HEK293T (cell line): ENCODE results near the gene CCDC195.

Experiments used
- CTCF ChIA-PET: fragments of 350-600 bp; formaldehyde crosslinking; extraction: SDS; loops from one replicate; lab custom pipeline; 2021; ENCODE audit warnings: antibody characterized with exemption, inconsistent platforms; lab: Yijun Ruan, JAX
- POLR2A ChIA-PET: fragments of 350-600 bp; formaldehyde crosslinking; extraction: SDS; loops from one replicate; lab custom pipeline; 2020; ENCODE audit warnings: antibody characterized with exemption, inconsistent platforms; lab: Yijun Ruan, JAX
- DNase-seq: peaks from one replicate; pipeline ENCODE4 v3.0.0; 2012; ENCODE audit warnings: mixed read lengths; ENCODE audit errors: extremely low spot score
- ARNT ChIP-seq: fragments of 450-650 bp; IDR thresholded peaks from 2 replicates; pipeline ENCODE4 v1.6.1; 2017; ENCODE audit warnings: mild to moderate bottlenecking
- BHLHE40 ChIP-seq: fragments of 450-650 bp; IDR thresholded peaks from 2 replicates; pipeline ENCODE4 v1.6.1; 2016; ENCODE audit warnings: mild to moderate bottlenecking, moderate library complexity, borderline replicate concordance
- CTBP1 ChIP-seq: fragments of 450-650 bp; IDR thresholded peaks from 2 replicates; pipeline ENCODE4 v1.6.1; 2016; ENCODE audit warnings: borderline replicate concordance
- ELF4 ChIP-seq: fragments of 450-650 bp; IDR thresholded peaks from 2 replicates; pipeline ENCODE4 v1.6.1; 2017; ENCODE audit warnings: antibody characterized with exemption
- FOXA1 ChIP-seq: fragments of 450-650 bp; IDR thresholded peaks from 2 replicates; pipeline ENCODE4 v1.6.1; 2016; ENCODE audit warnings: mild to moderate bottlenecking
- FOXK2 ChIP-seq: fragments of 450-650 bp; IDR thresholded peaks from 2 replicates; pipeline ENCODE4 v1.6.1; 2016; ENCODE audit warnings: mild to moderate bottlenecking
- FOXM1 ChIP-seq: fragments of 450-650 bp; IDR thresholded peaks from 2 replicates; pipeline ENCODE4 v1.6.1; 2017; ENCODE audit warnings: mild to moderate bottlenecking, borderline replicate concordance
- HDGF ChIP-seq: fragments of 450-650 bp; IDR thresholded peaks from 2 replicates; pipeline ENCODE4 v1.6.1; 2017; ENCODE audit warnings: antibody characterized with exemption, borderline replicate concordance
- L3MBTL2 ChIP-seq: fragments of 450-650 bp; conservative IDR thresholded peaks from 2 replicates; pipeline ENCODE4 v1.6.1; 2016; ENCODE audit warnings: mild to moderate bottlenecking
- LEF1 ChIP-seq: fragments of 450-650 bp; IDR thresholded peaks from 2 replicates; pipeline ENCODE4 v1.6.1; 2017; ENCODE audit warnings: mild to moderate bottlenecking, borderline replicate concordance
- NFRKB ChIP-seq: fragments of 450-650 bp; IDR thresholded peaks from 2 replicates; pipeline ENCODE4 v1.6.1; 2016; ENCODE audit warnings: mild to moderate bottlenecking, moderate library complexity
- PKNOX1 ChIP-seq: fragments of 450-650 bp; IDR thresholded peaks from 2 replicates; pipeline ENCODE4 v1.6.1; 2016
- SP1 ChIP-seq: fragments of 450-650 bp; IDR thresholded peaks from 2 replicates; pipeline ENCODE4 v1.6.1; 2017
- SUZ12 ChIP-seq: fragments of 450-650 bp; IDR thresholded peaks from 2 replicates; pipeline ENCODE4 v1.6.1; 2016; ENCODE audit warnings: mild to moderate bottlenecking
- TARDBP ChIP-seq: fragments of 450-650 bp; IDR thresholded peaks from 2 replicates; pipeline ENCODE4 v1.6.1; 2016
- ZNF384 ChIP-seq: fragments of 450-650 bp; IDR thresholded peaks from 2 replicates; pipeline ENCODE4 v1.6.1; 2016

The CCDC195 gene

GRCh38 chr2:224659714-224660113 is 56.5 kb downstream of the CCDC195 start:
- CTCF ChIA-PET: no interaction called here
- POLR2A ChIA-PET: no interaction called here
- no peak for DNase-seq
- TF ChIP-seq ZNF384 (no peak), PKNOX1 (no peak), CTBP1 (no peak), ARNT (no peak), BHLHE40 (no peak), SP1 (no peak), FOXK2 (no peak), LEF1 (no peak), FOXM1 (no peak), HDGF (no peak), FOXA1 (no peak), ELF4 (no peak), NFRKB (no peak), TARDBP (no peak), SUZ12 (no peak), L3MBTL2 (no peak)

- TF ChIP-seq TARDBP (no peak), NFRKB (no peak), LEF1 (no peak), ZNF384 (no peak), FOXK2 (no peak), HDGF (no peak), FOXM1 (no peak), SP1 (no peak), PKNOX1 (no peak), FOXA1 (no peak), ELF4 (no peak), CTBP1 (no peak), L3MBTL2 (no peak), ARNT (no peak), SUZ12 (no peak), BHLHE40 (no peak)
- DNase-seq: no peak
- ChIA-PET POLR2A (no interaction called here), CTCF (no interaction called here)
These were observed 57.3 kb downstream of the CCDC195 start for GRCh38 chr2:224658780-224659405.

- no peak for DNase-seq
- CTCF ChIA-PET: no interaction called here
- POLR2A ChIA-PET: no interaction called here
- TF ChIP-seq FOXK2: no peak
- no peak for TF ChIP-seq LEF1
- TF ChIP-seq SUZ12: no peak
- TF ChIP-seq FOXM1: no peak
- TF ChIP-seq BHLHE40: no peak
- no peak for TF ChIP-seq CTBP1
- TF ChIP-seq SP1: no peak
- TF ChIP-seq NFRKB: no peak
- no peak for TF ChIP-seq ARNT
- no peak for TF ChIP-seq ELF4
- TF ChIP-seq TARDBP: no peak
- no peak for TF ChIP-seq ZNF384
These were observed 58.8 kb downstream of the CCDC195 start for GRCh38 chr2:224657349-224657748.

- no peak for DNase-seq
- CTCF ChIA-PET: no interaction called here
- TF ChIP-seq ARNT: no peak
- no peak for TF ChIP-seq ZNF384
- TF ChIP-seq BHLHE40: no peak
- TF ChIP-seq PKNOX1: no peak
- TF ChIP-seq NFRKB: no peak
- no peak for TF ChIP-seq ELF4
- TF ChIP-seq TARDBP: no peak
- TF ChIP-seq HDGF: no peak
- no peak for TF ChIP-seq SP1
- no peak for TF ChIP-seq FOXM1
- POLR2A ChIA-PET: no interaction called here
These were observed 61.1 kb downstream of the CCDC195 start for GRCh38 chr2:224655006-224655537.
